Stimulated activated CD8-positive, alpha-beta memory T cell treated with anti-CD3 and anti-CD28 coated beads, Interleukin-2, amount 100 ng/mL, for 1 hour (primary cell): ENCODE data around the gene TMCC2.
A peak's percentile ranks its signal among the peaks of the same experiment; 100 is the strongest.

ENCODE experiments used
- DNase-seq, 2 donors: peaks; one replicate each; pipeline ENCODE4 v3.0.0-alpha.2; 2020; ENCODE audit warnings: low read depth in 2 of 2

The TMCC2 gene

GRCh38 chr1:205301842-205302588 lies 74.3 kb downstream of the TMCC2 start:
- no peak for DNase-seq

- no peak for DNase-seq
Measured at GRCh38 chr1:205303247-205303888, 75.6 kb downstream of the TMCC2 start.

GRCh38 chr1:205304046-205304694 lies 76.4 kb downstream of the TMCC2 start:
- no peak for DNase-seq

- DNase-seq = no peak
Measured at GRCh38 chr1:205304695-205305070, 76.9 kb downstream of the TMCC2 start.

GRCh38 chr1:205306929-205307566 lies 79.3 kb downstream of the TMCC2 start:
- no peak for DNase-seq

DNA sequence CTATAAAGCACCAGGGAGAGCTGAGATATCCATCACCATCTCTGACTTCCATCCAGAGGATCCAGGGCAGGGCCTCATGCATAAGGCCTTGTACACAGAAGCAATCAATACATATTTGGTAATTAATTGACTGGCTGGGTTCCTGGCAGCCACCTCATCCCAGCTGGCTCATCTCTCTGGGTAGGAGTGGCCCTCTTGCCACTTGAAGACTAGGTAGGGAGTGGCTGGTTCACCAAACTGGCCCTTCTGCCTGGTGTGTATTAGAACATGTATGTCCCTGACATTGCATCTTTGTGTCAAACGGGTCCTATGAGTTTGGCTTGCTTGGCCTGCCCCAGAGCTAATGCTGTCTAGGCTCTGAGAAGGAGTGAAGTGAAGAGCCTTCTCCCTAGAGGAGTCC lies 82.0 kb downstream of the TMCC2 start:
- no peak for DNase-seq

DNA sequence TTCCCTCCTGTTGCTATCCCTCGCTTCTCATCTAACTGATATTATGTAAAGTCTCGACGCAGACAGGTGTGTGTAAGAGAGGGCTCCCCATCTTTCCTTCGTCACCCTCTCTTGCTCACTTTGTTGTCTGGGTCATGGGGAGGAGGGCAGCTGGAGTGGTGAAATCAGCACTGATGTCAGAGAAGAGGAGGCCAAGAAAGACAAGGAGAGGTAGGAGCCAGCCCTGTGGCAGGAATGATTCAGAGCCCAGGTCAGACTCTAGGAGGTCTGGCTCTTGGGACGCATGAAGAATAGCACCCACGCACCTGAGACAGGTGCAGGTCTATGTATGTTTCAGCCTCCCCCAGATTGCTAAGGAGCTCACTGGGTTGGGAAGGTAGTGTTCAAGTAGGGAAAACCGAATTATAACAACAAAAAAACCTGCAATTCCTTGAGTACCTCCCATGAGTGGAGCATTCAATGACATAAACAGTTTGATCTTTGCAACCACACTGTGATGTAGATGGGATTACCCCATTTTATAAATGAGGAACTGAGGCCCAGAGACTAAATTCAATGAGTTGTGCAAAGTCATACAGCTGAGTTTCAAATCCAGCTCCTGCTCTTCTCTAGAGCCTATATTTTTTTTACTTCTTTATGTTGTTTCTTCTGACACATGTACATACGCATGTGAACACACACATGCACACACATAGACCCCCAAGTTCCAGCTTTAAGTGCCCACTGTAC lies 83.4 kb downstream of the TMCC2 start:
- DNase-seq = no peak

- no peak for DNase-seq
Measured at GRCh38 chr1:205312866-205313562, 85.3 kb downstream of the TMCC2 start.

GRCh38 chr1:205313563-205314308 lies 86.0 kb downstream of the TMCC2 start:
- DNase-seq = no peak

- no peak for DNase-seq
Measured at GRCh38 chr1:205315008-205315618, 87.4 kb downstream of the TMCC2 start.

- no peak for DNase-seq
Measured at GRCh38 chr1:205316161-205316566, 88.4 kb downstream of the TMCC2 start.

GRCh38 chr1:205317311-205317917 lies 89.7 kb downstream of the TMCC2 start:
- DNase-seq = no peak

DNA sequence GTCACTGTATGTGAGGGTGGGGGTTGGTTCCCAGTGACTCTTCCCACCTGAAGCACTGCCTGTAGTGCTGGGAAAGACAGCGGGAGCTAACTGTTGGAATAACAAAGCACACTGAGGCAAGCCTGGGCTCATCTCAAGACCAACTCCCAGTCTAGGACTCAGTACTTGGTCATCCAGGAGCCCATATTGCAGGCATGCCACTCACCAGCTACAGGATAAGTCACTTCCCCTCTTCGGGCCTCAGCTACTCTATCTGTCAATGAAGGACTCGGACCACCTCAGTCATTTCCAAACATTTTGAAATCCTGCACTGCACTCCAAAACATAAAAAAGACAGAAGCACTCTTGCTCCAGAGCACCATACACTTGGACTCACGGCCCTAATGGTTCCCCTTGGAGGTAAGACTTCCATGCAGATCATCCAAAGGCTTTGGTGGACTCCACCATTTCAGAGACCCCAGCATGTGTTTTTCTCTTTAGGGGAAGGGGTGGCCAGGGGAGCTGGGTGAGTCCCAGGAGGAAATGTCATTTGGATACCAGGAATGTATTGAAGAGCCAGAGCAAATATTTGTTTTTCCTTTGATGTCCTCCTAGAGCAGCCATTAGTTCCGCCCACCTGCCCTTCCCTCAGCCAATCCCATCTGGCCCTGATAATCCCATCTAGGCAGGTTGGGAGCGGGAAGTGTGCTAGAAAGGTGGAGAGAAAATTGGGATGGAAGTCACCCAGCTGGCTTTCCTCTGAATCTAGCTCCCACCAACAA lies 90.7 kb downstream of the TMCC2 start:
- no peak for DNase-seq

DNA sequence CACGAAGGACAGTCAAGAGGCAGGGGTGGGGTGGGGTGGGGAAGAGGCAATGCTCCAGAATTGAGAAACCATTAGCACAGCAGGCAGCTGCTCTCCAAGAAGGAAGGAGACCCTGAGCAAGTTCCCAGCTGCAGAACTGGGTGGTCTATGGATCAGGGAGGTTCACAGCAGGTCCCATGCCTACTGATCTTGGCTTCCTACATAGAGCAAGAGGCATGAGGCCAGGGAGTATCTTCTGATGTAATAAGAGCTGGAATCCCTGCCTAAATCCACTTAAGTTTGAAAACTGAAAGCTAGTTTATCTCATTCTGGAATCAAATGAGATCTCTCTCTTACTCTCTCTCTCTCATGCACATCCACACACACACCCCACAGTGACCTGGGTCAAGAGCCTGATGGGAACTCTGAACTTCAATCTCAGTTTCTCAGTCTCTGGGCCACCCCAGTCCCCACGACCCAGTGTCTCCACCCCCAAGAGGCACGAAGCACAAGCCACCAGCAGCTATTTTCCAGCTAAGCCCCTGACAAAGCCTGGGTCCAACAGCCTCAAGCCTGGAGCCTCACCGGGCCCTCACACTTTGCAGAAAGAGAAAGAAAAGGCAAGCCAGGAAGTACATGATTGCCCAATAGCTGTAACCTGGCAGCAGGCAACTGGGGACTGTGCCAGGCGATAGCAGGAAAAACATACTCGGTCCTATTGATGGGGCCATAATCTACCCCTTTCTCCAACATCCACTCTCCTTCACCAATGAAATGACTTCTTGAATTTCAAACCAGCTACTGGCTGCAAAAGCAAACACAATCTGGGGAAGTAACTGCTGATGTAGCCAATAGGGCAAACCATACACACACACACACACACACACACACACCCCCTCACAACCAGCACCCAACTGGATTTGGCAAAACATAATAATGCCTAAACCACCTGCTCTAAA lies 91.6 kb downstream of the TMCC2 start:
- no peak for DNase-seq

DNA sequence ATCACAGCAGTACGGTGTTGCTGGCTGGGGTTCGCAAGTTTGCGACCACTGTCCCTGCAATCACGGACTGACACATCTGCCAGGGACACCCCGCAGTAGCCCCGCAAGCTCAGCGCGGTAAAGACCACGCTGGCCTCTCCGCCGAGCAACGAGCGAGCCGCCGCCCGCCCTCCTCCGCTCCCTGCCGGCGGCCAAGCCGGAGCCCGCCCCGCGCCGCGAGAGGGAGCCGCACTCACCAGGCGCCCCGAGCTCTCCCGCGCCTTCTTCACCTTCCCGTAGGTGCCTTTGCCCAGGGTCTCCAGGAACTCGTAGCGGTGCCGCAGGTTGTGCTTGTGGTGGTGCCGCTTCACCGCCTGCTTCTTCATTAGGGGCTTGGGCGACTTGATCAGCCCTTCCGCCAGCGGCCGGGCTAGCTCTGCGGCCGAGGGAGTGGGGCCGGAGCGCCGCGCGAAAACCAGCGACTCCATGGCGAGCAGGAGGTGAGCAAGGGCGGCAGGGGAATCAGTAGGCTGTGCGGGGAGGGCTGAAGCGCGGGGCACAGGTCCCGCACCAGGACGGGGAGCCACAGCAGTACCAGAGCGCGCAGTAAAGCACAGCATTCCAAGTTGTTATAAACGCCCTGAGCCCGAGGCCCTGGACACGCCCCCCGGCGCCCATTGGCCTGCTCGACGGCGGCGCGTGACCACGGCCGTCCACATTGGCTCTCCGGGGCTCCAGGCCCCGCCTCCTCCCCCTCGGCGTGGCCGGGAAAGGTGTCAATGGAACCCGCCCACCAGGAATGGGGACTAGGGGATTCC lies 93.6 kb downstream of the TMCC2 start, which contains the start of gene NUAK2:
TSS of gene NUAK2 (minus strand) at position 584 of the 797 bp plus-strand sequence. CDS start at position 467, 117 bp downstream.
- DNase-seq = peak; percentile 63 to 69

DNA sequence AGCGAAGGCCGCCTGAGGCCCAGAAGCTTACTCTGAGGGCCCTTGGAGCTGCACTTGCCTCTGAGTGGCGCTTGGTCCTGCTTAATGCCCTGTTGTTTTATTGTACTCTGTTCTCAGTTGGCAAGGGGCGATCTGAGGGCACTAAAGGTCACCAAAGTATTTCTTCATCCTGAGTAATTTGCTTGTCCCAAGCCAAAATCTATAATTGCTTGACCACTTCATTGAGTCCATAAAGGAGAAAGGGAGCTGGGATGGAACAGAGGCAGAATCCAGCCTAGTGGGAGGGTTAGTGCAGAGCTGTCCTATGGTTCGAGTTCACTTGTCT lies 94.2 kb downstream of the TMCC2 start:
- DNase-seq = no peak
